Testis (tissue), 2 donors: ENCODE data around the gene PTGS1.

Experiments used
- CTCF ChIP-seq, 3 experiments: fragments of 450-650 bp in 2 of 3; fragments of 200-600 bp in 1 of 3; sonication (generic) in 1 of 3; IDR thresholded peaks; one replicate each; pipeline ENCODE4 v1.5.1; 2016 to 2019; ENCODE audit warnings: antibody characterized with exemption in 3 of 3, mild to moderate bottlenecking in 2 of 3, moderate library complexity in 1 of 3
- POLR2A ChIP-seq: fragments of 450-650 bp; IDR thresholded peaks from one replicate; pipeline ENCODE4 v1.6.1; 2017; ENCODE audit warnings: antibody characterized with exemption, mild to moderate bottlenecking, moderate library complexity

GRCh38 chr9:122444041-122444733 lies 73.4 kb downstream of the PTGS1 start:
- TF ChIP-seq CTCF (IDR thresholded peaks at IDR 0.05) (no peak), POLR2A (no peak)
